ENCODE measurements around the gene VGF.
"Not testable (repeated sequence)": the region's sequence is repeated elsewhere in the genome, so short reads cannot be mapped to it uniquely, and the experiment has no call there.

- TF ChIP-seq CTCF, POLR2A (IDR thresholded peaks at IDR 0.05): not testable (repeated sequence)
Measured at GRCh38 chr7:101203740-101204738, 38.7 kb upstream of the VGF start.
